OCI-LY3 (cell line): Measurements from ENCODE around the gene CALR.

Source experiments
- EZH2phosphoT487 ChIP-seq: fragments of 200-600 bp; shearing (Covaris generic); IDR thresholded peaks from 2 replicates; pipeline ENCODE4 v1.6.1; 2018; ENCODE audit warnings: antibody characterized with exemption, mixed run types, low read depth
- TF ChIP-seq, protein P1 (sequence below): fragments of 200-600, 300-600 bp; sonication (generic); IDR thresholded peaks from 2 replicates; pipeline ENCODE4 v1.5.1; 2014; ENCODE audit warnings: antibody characterized with exemption, low read length, low read depth

DNA sequence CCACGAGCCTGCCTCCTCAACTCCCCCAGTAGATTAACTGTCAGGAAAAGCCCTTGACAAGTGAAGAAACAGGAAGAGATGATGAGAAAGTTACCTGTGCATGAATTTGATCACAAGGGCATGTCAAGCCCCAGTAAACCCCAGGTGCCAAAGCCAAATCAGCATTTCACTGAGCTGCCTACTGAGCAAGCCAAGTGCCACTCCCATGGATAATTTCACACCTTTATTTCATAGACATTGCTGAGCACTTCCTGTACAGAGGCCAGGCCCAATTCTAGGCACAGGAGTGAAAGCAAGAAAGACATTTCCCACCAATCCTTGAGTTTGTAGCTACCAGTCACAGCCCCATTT, 16.2 kb downstream of the CALR start:
- TF ChIP-seq, protein P1, sequence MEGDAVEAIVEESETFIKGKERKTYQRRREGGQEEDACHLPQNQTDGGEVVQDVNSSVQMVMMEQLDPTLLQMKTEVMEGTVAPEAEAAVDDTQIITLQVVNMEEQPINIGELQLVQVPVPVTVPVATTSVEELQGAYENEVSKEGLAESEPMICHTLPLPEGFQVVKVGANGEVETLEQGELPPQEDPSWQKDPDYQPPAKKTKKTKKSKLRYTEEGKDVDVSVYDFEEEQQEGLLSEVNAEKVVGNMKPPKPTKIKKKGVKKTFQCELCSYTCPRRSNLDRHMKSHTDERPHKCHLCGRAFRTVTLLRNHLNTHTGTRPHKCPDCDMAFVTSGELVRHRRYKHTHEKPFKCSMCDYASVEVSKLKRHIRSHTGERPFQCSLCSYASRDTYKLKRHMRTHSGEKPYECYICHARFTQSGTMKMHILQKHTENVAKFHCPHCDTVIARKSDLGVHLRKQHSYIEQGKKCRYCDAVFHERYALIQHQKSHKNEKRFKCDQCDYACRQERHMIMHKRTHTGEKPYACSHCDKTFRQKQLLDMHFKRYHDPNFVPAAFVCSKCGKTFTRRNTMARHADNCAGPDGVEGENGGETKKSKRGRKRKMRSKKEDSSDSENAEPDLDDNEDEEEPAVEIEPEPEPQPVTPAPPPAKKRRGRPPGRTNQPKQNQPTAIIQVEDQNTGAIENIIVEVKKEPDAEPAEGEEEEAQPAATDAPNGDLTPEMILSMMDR, result no peak
- no peak for TF ChIP-seq EZH2phosphoT487
